Muscle layer of duodenum (tissue), 2 donors: ENCODE measurements around the gene SEZ6L.

Source experiments
- H3K27ac ChIP-seq: one replicate; pipeline ENCODE4 v1.7.0; 2013; ENCODE audit warnings: mild to moderate bottlenecking, low read length
- H3K27me3 ChIP-seq: one replicate; pipeline ENCODE4 v1.7.0; 2013; ENCODE audit warnings: low read depth, mild to moderate bottlenecking, control low read depth, low read length
- H3K36me3 ChIP-seq, 2 donors: one replicate each; pipeline ENCODE4 v1.7.0; 2013; ENCODE audit warnings: low read length in 2 of 2, control low read depth in 1 of 2, mild to moderate bottlenecking in 1 of 2; ENCODE audit not compliant: insufficient read depth in 2 of 2, control insufficient read depth in 1 of 2
- H3K4me1 ChIP-seq, 2 donors: one replicate each; pipeline ENCODE4 v1.7.0; 2013; ENCODE audit warnings: low read length in 2 of 2, mild to moderate bottlenecking in 2 of 2, control low read depth in 1 of 2, moderate library complexity in 1 of 2; ENCODE audit not compliant: insufficient read depth in 2 of 2, control insufficient read depth in 1 of 2
- H3K4me3 ChIP-seq, 2 donors: one replicate each; pipeline ENCODE4 v1.7.0; 2013; ENCODE audit warnings: low read length in 2 of 2, low read depth in 1 of 2, mild to moderate bottlenecking in 1 of 2
- H3K9me3 ChIP-seq, 2 donors: one replicate each; pipeline ENCODE4 v1.7.0; 2013; ENCODE audit warnings: low read length in 2 of 2, control low read depth in 1 of 2, mild to moderate bottlenecking in 1 of 2; ENCODE audit not compliant: control insufficient read depth in 1 of 2
- donor health status: healthy.

Gene SEZ6L

DNA sequence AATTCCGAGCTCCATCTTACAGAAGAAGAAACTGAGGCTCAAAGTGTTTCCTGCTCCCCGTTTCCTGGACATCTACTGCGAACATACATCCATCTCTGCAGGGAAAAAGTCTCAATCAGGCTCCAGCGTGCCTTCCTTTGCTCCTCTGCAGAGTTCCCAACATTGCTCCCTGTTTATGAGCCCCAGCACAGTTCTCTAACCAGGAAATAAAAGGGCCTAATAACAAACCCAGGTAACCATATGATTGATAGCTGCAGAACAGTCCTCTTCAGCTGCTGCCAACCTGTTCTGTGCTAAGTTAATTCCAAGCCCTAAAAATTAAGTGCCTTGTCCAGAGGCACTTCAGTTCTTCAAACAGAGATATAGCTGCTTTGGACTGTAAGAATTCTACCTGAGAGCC is 154.9 kb downstream of the SEZ6L start:
- Histone ChIP-seq H3K36me3 (no peaks in the 10 kb centered on the region), H3K9me3 (no peaks in the 10 kb centered on the region), H3K4me3 (no peak overlapping the region), H3K27me3 (peaks cover 3% of the 10 kb centered on the region), H3K27ac (no peak overlapping the region), H3K4me1 (no peaks in the 10 kb centered on the region)

DNA sequence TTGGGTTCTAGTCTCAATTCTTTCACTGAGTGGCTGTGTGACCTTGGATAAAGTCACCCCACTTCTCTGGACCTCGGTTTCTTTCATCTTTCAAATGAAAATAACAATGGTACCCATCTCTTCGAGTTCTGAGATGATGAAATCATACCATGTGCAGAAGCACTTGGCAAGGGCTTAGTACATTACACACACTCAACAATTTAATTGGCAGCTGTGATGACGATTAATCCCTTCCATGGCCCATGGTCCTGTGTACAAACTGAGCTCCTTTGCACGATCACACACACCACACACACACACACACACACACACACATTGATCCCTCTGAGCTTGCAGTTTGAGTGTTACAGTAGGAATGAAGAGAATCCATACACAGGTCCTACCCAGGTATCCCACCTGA is 156.4 kb downstream of the SEZ6L start:
- Histone ChIP-seq H3K36me3 (no peaks in the 10 kb centered on the region), H3K4me1 (no peaks in the 10 kb centered on the region), H3K9me3 (no peaks in the 10 kb centered on the region), H3K27ac (no peak overlapping the region), H3K4me3 (no peak overlapping the region), H3K27me3 (peaks cover 3% of the 10 kb centered on the region)

DNA sequence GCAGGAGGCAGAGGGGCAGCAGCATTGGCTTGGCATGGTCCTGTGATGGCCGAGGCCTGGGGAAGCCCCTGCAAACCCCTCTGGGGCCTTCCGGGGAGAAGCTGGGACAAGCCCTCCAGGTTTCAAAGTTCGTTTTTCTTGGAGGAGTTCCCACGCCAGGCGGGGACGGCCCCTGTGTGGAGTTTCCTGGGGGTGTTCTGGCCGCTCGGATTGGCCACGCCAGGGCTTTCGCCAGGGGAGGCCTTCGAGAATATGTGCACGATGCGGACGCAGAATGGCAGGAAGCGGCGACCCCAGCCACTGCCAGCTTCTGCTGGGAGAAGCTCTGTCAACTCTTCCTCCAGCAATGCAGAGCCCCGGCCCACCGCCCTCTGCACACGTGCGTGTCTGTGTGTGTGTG is 157.5 kb downstream of the SEZ6L start:
- H3K4me3 ChIP-seq = no peak overlapping the region
- no peaks in the 10 kb centered on the region for H3K36me3 ChIP-seq
- peaks cover 3% of the 10 kb centered on the region for H3K27me3 ChIP-seq
- no peaks in the 10 kb centered on the region for H3K9me3 ChIP-seq
- H3K27ac ChIP-seq = no peak overlapping the region
- no peaks in the 10 kb centered on the region for H3K4me1 ChIP-seq

DNA sequence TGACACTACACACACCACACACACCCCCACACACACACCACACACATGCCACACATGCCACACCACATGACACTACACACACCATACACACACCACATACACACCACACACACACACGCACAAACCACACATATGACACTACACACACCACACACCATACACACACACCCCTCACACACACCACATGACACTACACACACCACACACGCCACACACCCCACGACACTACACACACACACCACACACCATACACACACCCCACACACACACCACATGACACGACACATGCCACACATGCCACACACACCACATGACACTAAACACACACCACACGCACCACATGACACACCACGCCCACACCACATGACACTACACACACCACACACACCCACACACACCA is 158.0 kb downstream of the SEZ6L start:
- H3K27ac ChIP-seq = no peak overlapping the region
- no peak overlapping the region for H3K4me3 ChIP-seq
- peaks cover 3% of the 10 kb centered on the region for H3K27me3 ChIP-seq
- no peaks in the 10 kb centered on the region for H3K36me3 ChIP-seq
- H3K4me1 ChIP-seq = no peaks in the 10 kb centered on the region
- H3K9me3 ChIP-seq = no peaks in the 10 kb centered on the region

DNA sequence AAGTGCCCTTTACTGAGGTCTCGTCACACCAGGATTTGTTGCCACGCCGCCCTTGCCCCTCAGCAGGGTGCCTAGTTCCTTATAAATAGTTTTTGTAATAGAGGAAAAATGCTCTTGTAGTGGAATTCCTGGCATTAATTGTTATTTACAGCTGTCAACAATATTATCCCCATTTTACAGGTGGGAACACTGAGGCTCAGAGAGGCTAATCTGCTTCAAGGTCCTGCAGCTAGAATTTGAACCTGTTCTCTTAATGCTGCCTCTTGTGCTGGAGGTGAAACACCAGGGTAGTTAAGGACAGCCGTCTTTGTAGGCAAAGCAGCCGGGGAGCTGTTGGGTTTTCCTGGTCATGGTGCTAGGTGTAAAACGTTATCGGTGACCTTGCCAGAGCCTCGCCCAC is 159.0 kb downstream of the SEZ6L start:
- H3K4me3 ChIP-seq = no peak overlapping the region
- no peaks in the 10 kb centered on the region for H3K36me3 ChIP-seq
- no peaks in the 10 kb centered on the region for H3K9me3 ChIP-seq
- H3K27ac ChIP-seq = no peak overlapping the region
- peaks cover 3% of the 10 kb centered on the region for H3K27me3 ChIP-seq
- no peaks in the 10 kb centered on the region for H3K4me1 ChIP-seq

DNA sequence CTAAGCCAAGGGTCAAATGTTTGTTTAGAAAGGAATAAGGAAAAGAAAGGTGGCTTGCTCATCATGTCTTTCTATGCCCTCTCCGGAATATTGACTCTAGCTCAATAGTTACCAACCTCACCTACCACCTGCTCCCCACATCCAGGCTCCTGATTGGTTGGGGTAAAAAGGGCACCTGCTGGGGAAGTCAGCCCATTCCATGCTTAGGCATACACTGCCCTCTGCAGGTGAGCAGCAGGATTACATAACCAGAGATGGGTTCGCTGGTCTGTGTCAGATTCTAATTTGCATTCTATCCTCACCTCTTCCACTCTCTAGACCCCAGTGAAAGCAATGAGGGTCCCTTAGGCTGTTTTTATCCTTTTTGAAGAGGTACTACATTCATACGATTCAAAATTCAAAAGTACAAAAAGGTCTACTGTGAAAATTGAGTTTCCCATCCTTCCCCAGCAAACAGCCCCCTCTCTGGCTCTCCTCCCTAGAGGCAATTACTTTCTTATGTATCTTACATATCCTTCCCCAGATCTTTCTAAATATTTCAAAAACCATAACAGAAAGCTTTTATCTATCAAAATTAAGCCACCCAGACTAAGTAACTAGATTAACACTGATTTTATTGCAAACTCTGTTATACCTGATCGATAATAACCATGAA is 161.8 kb downstream of the SEZ6L start:
- Histone ChIP-seq H3K27ac (no peak overlapping the region), H3K4me3 (no peak overlapping the region), H3K9me3 (no peaks in the 10 kb centered on the region), H3K4me1 (no peaks in the 10 kb centered on the region), H3K36me3 (no peaks in the 10 kb centered on the region), H3K27me3 (no peaks in the 10 kb centered on the region)

DNA sequence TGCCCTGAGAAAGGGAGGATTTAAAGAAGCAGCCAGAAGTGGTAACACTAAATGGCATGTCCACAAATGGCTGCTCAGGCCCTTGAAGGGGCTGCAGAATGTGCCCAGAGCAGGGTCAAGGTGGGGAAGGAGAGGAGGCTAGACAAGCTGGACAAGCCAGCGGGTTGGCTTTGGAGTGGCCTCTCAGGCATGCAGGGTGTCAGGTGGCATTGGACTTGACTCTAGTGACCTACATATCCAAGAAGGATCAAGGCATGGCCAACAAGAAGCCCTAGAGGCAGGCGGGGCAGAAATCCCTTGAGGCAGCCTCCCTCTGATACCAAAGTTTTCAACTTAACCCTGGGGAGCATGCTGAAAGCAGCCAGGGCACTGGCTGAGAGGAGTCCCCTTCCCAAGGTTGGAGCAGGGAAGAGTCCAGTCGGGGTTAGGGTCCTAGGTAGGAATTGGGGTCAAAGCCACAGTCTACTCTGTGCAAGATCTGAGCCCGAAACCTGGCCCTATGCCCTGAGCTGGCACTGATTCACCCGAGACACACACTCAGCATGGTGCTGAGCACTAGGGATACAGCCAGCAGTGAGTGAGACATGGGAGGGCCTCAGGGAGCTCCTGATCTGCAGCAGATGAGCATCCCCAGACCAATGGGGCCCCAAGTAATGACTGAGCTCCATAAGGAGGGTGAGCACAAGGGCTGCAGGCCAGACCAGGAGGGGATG is 164.0 kb downstream of the SEZ6L start:
- H3K36me3 ChIP-seq = no peaks in the 10 kb centered on the region
- H3K27me3 ChIP-seq = no peaks in the 10 kb centered on the region
- H3K27ac ChIP-seq = no peak overlapping the region
- no peaks in the 10 kb centered on the region for H3K9me3 ChIP-seq
- no peaks in the 10 kb centered on the region for H3K4me1 ChIP-seq
- H3K4me3 ChIP-seq = no peak overlapping the region

DNA sequence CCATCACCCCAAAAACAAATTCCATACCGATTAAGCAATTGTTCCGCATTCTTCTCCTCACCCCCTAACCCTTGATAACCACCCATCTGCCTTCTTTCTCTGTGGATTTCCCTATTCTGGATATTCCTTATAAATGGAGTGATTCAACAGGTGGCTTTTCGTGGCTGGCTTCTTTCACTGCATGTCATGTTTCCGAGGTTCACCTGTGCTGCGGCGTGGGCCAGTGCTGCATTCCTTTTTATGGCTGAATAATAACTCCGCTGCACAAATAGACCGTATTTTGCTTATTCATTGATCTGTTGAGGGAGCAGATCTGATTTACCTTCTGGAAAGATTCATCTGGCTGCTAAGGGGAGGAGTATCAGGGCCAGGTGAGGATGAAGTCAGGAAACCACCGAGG is 165.0 kb downstream of the SEZ6L start:
- Histone ChIP-seq H3K4me1 (no peaks in the 10 kb centered on the region), H3K4me3 (no peak overlapping the region), H3K9me3 (no peaks in the 10 kb centered on the region), H3K27me3 (no peaks in the 10 kb centered on the region), H3K27ac (no peak overlapping the region), H3K36me3 (no peaks in the 10 kb centered on the region)

DNA sequence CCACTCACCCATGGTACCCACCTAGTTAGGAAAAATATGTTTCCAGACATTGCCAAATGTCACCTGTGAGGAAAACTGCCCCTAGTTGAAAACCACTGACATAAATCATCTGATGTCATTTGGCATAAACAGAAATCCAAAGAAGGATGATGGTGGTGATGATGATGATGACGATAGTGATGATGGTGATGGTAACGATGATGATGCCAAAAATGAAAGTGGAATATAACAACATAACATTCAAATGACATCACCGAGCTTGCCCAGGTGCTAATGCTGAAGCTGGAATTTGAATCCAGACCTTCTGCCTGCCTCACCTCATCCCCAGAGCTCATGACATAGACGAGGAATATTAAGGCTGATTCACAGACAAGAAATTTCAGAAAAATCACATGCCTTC is 167.5 kb downstream of the SEZ6L start:
- Histone ChIP-seq H3K27me3 (no peaks in the 10 kb centered on the region), H3K4me1 (no peaks in the 10 kb centered on the region), H3K4me3 (no peak overlapping the region), H3K27ac (no peak overlapping the region), H3K9me3 (no peaks in the 10 kb centered on the region), H3K36me3 (no peaks in the 10 kb centered on the region)

DNA sequence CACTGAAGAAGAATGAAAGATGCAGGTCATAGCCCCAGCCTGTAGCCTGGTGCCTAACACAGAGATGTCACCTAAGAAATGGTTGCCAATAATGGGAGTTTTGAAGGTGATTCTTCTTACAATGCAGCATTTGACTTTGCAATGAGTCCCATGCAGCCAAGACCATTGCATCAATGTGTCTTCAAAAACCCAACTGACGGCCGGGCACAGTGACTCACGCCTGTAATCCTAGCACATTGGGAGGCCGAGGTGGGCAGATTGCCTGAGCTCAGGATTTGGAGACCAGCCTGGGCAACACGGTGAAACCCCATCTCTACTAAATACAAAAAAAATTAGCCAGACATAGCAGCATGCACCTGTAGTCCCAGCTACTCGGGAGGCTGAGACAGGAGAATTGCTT is 170.5 kb downstream of the SEZ6L start:
- Histone ChIP-seq H3K9me3 (no peaks in the 10 kb centered on the region), H3K27ac (no peak overlapping the region), H3K27me3 (no peaks in the 10 kb centered on the region), H3K4me1 (no peaks in the 10 kb centered on the region), H3K36me3 (no peaks in the 10 kb centered on the region), H3K4me3 (no peak overlapping the region)

DNA sequence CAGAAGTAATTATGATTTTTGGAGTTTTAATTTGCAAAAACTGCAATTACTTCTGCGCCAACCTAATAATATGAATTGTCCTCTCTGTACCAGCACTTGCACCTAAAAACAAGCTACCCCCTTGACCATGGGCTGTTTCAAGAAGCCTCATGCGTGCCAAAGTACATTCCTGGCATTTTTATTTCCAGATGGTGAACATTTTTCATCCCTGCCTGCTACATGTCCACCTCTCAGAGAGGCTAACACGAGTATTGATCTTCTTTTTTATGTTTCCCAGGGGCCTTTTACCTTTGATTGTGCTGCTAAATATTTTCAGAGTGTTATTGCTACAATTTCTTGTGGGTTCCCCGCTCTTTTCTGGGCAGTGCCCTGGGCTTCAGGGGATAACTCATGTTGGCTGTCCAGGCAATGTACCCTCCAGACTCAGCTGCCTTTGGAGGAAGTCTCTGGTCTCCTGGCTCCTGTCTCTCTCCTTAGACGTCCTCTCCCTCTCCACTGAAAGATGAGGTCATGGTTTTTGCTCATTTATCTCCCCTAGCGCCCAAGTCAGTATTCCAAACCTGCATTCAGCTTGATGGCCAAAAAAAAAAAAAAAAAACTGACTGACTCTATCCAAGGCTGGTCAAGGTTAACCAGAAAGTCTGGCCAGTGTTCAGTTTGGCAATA is 173.6 kb downstream of the SEZ6L start:
- Histone ChIP-seq H3K36me3 (no peaks in the 10 kb centered on the region), H3K4me3 (no peak overlapping the region), H3K4me1 (no peaks in the 10 kb centered on the region), H3K9me3 (peaks cover 5 to 6% of the 10 kb centered on the region in 2 donors), H3K27ac (no peak overlapping the region), H3K27me3 (no peaks in the 10 kb centered on the region)
